ENCODE data around the gene PUSL1. TPM values are rescaled to one million over a fixed set of nuclear protein-coding genes. Genes with fewer than 3 reads are reported as not detected.

PUSL1 gene
- total and polyA plus RNA-seq, 2 of the 13 experiments (the other 11 are each of a cell fraction or from before 2014, with no cell fraction given) = 8.3 to 22.2 TPM

DNA sequence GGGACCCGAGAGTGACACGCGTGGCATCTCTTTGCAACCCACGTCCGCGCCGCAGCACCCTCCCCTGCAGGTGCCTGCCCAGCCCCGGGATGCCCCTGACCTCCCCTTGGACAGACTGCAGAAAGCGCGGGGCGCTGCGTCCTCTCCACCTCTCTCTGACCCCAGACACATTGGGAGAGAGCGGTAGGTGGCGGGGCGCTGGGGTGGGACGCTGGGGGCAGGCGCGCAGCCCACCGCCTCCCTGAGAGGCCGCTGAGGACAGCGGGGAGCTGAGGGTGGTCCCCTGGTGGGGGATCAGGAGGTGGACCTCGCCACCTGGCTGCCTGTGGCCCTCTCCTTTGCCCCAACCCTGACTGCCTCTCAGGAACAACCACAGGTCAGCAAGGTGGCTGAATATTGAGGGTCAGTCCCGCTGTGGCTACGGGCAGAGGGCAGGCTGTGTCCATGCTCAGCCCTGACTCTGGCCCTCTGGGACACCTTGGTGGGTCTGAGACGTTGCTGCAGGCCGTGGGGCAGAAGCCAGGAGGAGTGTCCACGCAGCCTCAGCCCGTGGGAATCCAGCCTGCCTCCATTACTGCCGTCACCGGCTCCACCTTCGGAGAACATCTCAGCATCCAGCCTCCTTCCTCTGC, 34.0 kb upstream of the PUSL1 start (continued):
- TF ChIP-seq MAZ (IDR thresholded peaks at IDR 0.05; ENCODE audit: borderline replicate concordance, low read depth, low read length) (no peak), MAZ (CRISPR knock-in tag; IDR thresholded peaks at IDR 0.05; ENCODE audit: low read depth) (no peak), ZNF446 (CRISPR knock-in tag; IDR thresholded peaks at IDR 0.05) (0 out of 2 replicates have a peak, but pooled peaks have one; percentile 39), ZSCAN12 (CRISPR knock-in tag; IDR thresholded peaks at IDR 0.05) (no peak), ZNF441 (CRISPR knock-in tag; IDR thresholded peaks at IDR 0.05; ENCODE audit: borderline replicate concordance) (0 out of 2 replicates have a peak, but pooled peaks have one; percentile 6), SMARCC2 (IDR thresholded peaks at IDR 0.05) (no peak), TAF1 (CRISPR knock-in tag; IDR thresholded peaks at IDR 0.05) (0 out of 2 replicates have a peak, but pooled peaks have one; percentile 8), HES4 (CRISPR knock-in tag; IDR thresholded peaks at IDR 0.05; ENCODE audit: borderline replicate concordance) (peak; percentile 61; the same call in 1 of the 2 replicates), ISL2 (CRISPR knock-in tag; IDR thresholded peaks at IDR 0.05) (peak; percentile 8; the same call in 1 of the 2 replicates), ZNF33A (CRISPR knock-in tag; IDR thresholded peaks at IDR 0.05; ENCODE audit: borderline replicate concordance) (no peak), ZNF501 (CRISPR knock-in tag; IDR thresholded peaks at IDR 0.05) (peak; percentile 32; the same call in 1 of the 2 replicates), AGO2 (optimal IDR thresholded peaks at IDR 0.05; ENCODE audit: low read depth, low read length) (peak; percentile 54), RBFOX2 (IDR thresholded peaks at IDR 0.05; ENCODE audit: low read depth, low read length) (peak; percentile 4; the same call in 1 of the 2 replicates), CENPT (CRISPR knock-in tag; IDR thresholded peaks at IDR 0.05; ENCODE audit: low read depth) (peak; percentile 56; the same call in 1 of the 2 replicates), ARID2 (CRISPR knock-in tag; IDR thresholded peaks at IDR 0.05; ENCODE audit: borderline replicate concordance) (0 out of 2 replicates have a peak, but pooled peaks have one; percentile 36), ZNF883 (CRISPR knock-in tag; IDR thresholded peaks at IDR 0.05; ENCODE audit: not compliant biosample characterization) (peak; percentile 66)
- TF ChIP-seq, protein P1, sequence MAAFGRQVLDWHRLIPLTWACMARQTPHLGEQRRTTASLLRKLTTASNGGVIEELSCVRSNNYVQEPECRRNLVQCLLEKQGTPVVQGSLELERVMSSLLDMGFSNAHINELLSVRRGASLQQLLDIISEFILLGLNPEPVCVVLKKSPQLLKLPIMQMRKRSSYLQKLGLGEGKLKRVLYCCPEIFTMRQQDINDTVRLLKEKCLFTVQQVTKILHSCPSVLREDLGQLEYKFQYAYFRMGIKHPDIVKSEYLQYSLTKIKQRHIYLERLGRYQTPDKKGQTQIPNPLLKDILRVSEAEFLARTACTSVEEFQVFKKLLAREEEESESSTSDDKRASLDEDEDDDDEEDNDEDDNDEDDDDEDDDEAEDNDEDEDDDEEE (CRISPR knock-in tag; IDR thresholded peaks at IDR 0.05) = peak; percentile 52; the same call in 1 of the 2 replicates
- TF ChIP-seq, protein P2, sequence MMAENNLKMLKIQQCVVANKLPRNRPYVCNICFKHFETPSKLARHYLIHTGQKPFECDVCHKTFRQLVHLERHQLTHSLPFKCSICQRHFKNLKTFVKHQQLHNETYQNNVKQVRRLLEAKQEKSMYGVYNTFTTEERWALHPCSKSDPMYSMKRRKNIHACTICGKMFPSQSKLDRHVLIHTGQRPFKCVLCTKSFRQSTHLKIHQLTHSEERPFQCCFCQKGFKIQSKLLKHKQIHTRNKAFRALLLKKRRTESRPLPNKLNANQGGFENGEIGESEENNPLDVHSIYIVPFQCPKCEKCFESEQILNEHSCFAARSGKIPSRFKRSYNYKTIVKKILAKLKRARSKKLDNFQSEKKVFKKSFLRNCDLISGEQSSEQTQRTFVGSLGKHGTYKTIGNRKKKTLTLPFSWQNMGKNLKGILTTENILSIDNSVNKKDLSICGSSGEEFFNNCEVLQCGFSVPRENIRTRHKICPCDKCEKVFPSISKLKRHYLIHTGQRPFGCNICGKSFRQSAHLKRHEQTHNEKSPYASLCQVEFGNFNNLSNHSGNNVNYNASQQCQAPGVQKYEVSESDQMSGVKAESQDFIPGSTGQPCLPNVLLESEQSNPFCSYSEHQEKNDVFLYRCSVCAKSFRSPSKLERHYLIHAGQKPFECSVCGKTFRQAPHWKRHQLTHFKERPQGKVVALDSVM (CRISPR knock-in tag; IDR thresholded peaks at IDR 0.05) = peak; percentile 31; the same call in 1 of the 2 replicates
- TF ChIP-seq, protein P3, sequence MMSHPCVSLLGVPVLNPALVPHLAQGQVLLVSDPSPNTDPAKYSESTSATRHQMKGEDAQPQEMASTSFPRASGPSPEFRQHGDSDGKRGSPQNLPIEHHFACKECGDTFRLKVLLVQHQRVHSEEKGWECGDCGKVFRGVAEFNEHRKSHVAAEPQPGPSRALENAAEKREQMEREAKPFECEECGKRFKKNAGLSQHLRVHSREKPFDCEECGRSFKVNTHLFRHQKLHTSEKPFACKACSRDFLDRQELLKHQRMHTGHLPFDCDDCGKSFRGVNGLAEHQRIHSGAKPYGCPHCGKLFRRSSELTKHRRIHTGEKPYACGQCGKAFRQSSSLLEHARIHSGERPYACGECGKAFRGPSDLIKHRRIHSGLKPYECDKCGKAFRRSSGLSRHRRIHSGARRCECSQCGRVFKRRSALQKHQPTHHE (CRISPR knock-in tag; IDR thresholded peaks at IDR 0.05; ENCODE audit: borderline replicate concordance) = no peak
- TF ChIP-seq, protein P4, sequence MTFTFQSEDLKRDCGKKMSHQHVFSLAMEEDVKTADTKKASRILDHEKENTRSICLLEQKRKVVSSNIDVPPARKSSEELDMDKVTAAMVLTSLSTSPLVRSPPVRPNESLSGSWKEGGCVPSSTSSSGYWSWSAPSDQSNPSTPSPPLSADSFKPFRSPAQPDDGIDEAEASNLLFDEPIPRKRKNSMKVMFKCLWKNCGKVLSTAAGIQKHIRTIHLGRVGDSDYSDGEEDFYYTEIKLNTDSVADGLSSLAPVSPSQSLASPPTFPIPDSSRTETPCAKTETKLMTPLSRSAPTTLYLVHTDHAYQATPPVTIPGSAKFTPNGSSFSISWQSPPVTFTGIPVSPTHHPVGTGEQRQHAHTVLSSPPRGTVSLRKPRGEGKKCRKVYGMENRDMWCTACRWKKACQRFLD (CRISPR knock-in tag; IDR thresholded peaks at IDR 0.05; ENCODE audit: borderline replicate concordance) = 0 out of 2 replicates have a peak, but pooled peaks have one; percentile 7
- TF ChIP-seq, protein P5, sequence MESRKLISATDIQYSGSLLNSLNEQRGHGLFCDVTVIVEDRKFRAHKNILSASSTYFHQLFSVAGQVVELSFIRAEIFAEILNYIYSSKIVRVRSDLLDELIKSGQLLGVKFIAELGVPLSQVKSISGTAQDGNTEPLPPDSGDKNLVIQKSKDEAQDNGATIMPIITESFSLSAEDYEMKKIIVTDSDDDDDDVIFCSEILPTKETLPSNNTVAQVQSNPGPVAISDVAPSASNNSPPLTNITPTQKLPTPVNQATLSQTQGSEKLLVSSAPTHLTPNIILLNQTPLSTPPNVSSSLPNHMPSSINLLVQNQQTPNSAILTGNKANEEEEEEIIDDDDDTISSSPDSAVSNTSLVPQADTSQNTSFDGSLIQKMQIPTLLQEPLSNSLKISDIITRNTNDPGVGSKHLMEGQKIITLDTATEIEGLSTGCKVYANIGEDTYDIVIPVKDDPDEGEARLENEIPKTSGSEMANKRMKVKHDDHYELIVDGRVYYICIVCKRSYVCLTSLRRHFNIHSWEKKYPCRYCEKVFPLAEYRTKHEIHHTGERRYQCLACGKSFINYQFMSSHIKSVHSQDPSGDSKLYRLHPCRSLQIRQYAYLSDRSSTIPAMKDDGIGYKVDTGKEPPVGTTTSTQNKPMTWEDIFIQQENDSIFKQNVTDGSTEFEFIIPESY (CRISPR knock-in tag; IDR thresholded peaks at IDR 0.05) = no peak

Measured in HepG2 (cell line).